Effector memory CD4-positive, alpha-beta T cell (primary cell): ENCODE results near the gene XPC.

Experiments used
- DNase-seq, 3 donors: peaks; one replicate each; pipeline ENCODE4 v3.0.0-alpha.2; 2020
- H3K27ac ChIP-seq: 2 replicates; pipeline ENCODE4 v1.7.0; 2013; ENCODE audit warnings: mild to moderate bottlenecking, low read length, moderate library complexity; ENCODE audit not compliant: insufficient read depth, poor library complexity, severe bottlenecking
- H3K27me3 ChIP-seq: replicated peaks from 2 replicates; pipeline ENCODE4 v1.7.0; 2013; ENCODE audit warnings: mild to moderate bottlenecking, low read length; ENCODE audit not compliant: insufficient read depth, control insufficient read depth, poor library complexity, severe bottlenecking
- H3K36me3 ChIP-seq: 2 replicates; pipeline ENCODE4 v1.7.0; 2013; ENCODE audit warnings: mild to moderate bottlenecking, low read length, moderate library complexity; ENCODE audit not compliant: control insufficient read depth, insufficient read depth
- H3K4me1 ChIP-seq: 2 replicates; pipeline ENCODE4 v1.7.0; 2013; ENCODE audit warnings: low read length, mild to moderate bottlenecking; ENCODE audit not compliant: control insufficient read depth, insufficient read depth, poor library complexity, severe bottlenecking
- H3K4me3 ChIP-seq: 2 replicates; pipeline ENCODE4 v1.7.0; 2013; ENCODE audit warnings: low read length, low read depth, mild to moderate bottlenecking; ENCODE audit not compliant: insufficient read depth, poor library complexity, severe bottlenecking
- H3K9me3 ChIP-seq: 2 replicates; pipeline ENCODE4 v1.7.0; 2013; ENCODE audit warnings: mild to moderate bottlenecking, low read length, moderate library complexity; ENCODE audit not compliant: control insufficient read depth

Gene XPC

GRCh38 chr3:14137004-14137403 lies 41.4 kb downstream of the XPC start:
- Histone ChIP-seq H3K27me3 (no peaks in the 10 kb centered on the region), H3K4me1 (peaks cover 16% of the 10 kb centered on the region), H3K27ac (no peak overlapping the region), H3K4me3 (no peak overlapping the region), H3K9me3 (no peaks in the 10 kb centered on the region), H3K36me3 (peaks cover 78% of the 10 kb centered on the region)
- no peak for DNase-seq

- H3K27me3 ChIP-seq, result no peaks in the 10 kb centered on the region
- H3K27ac ChIP-seq, result no peak overlapping the region
- peaks cover 2% of the 10 kb centered on the region for H3K4me1 ChIP-seq
- H3K9me3 ChIP-seq, result no peaks in the 10 kb centered on the region
- peaks cover 88% of the 10 kb centered on the region for H3K36me3 ChIP-seq
- H3K4me3 ChIP-seq, result no peak overlapping the region
- no peak for DNase-seq
These were observed 42.8 kb downstream of the XPC start for GRCh38 chr3:14135581-14135980.

- Histone ChIP-seq H3K36me3 (peaks cover 96% of the 10 kb centered on the region), H3K9me3 (no peaks in the 10 kb centered on the region), H3K27me3 (no peaks in the 10 kb centered on the region), H3K27ac (no peak overlapping the region), H3K4me3 (no peak overlapping the region), H3K4me1 (no peaks in the 10 kb centered on the region)
- DNase-seq, result no peak
These were observed 44.1 kb downstream of the XPC start for GRCh38 chr3:14134291-14134690.

- Histone ChIP-seq H3K4me1 (no peaks in the 10 kb centered on the region), H3K36me3 (peaks cover 95% of the 10 kb centered on the region), H3K9me3 (no peaks in the 10 kb centered on the region), H3K27me3 (no peaks in the 10 kb centered on the region), H3K27ac (no peak overlapping the region), H3K4me3 (no peak overlapping the region)
- no peak for DNase-seq
These were observed 44.5 kb downstream of the XPC start for GRCh38 chr3:14133876-14134275.

- Histone ChIP-seq H3K4me1 (no peaks in the 10 kb centered on the region), H3K27ac (no peak overlapping the region), H3K27me3 (no peaks in the 10 kb centered on the region), H3K9me3 (no peaks in the 10 kb centered on the region), H3K4me3 (no peak overlapping the region), H3K36me3 (peaks cover 96% of the 10 kb centered on the region)
- DNase-seq, result no peak
These were observed 45.1 kb downstream of the XPC start for GRCh38 chr3:14133188-14133800.

- Histone ChIP-seq H3K27me3 (no peaks in the 10 kb centered on the region), H3K4me3 (no peak overlapping the region), H3K4me1 (no peaks in the 10 kb centered on the region), H3K36me3 (peaks cover 96% of the 10 kb centered on the region), H3K27ac (no peak overlapping the region), H3K9me3 (no peaks in the 10 kb centered on the region)
- no peak for DNase-seq
These were observed 45.7 kb downstream of the XPC start for GRCh38 chr3:14132689-14133088.

- no peaks in the 10 kb centered on the region for H3K9me3 ChIP-seq
- no peak overlapping the region for H3K27ac ChIP-seq
- peaks cover 2% of the 10 kb centered on the region for H3K4me1 ChIP-seq
- peaks cover 93% of the 10 kb centered on the region for H3K36me3 ChIP-seq
- no peaks in the 10 kb centered on the region for H3K27me3 ChIP-seq
- no peak overlapping the region for H3K4me3 ChIP-seq
- DNase-seq, result no peak
These were observed 46.3 kb downstream of the XPC start for GRCh38 chr3:14132120-14132519.

- H3K9me3 ChIP-seq, result no peaks in the 10 kb centered on the region
- DNase-seq, result no peak
- no peaks in the 10 kb centered on the region for H3K27me3 ChIP-seq
- no peak overlapping the region for H3K4me3 ChIP-seq
- peaks cover 85% of the 10 kb centered on the region for H3K36me3 ChIP-seq
- H3K4me1 ChIP-seq, result peaks cover 12% of the 10 kb centered on the region
- H3K27ac ChIP-seq, result no peak overlapping the region
These were observed 47.3 kb downstream of the XPC start for GRCh38 chr3:14131134-14131533.

GRCh38 chr3:14130707-14131106 lies 47.7 kb downstream of the XPC start:
- Histone ChIP-seq H3K27ac (no peak overlapping the region), H3K4me3 (no peak overlapping the region), H3K27me3 (no peaks in the 10 kb centered on the region), H3K4me1 (peaks cover 16% of the 10 kb centered on the region), H3K9me3 (no peaks in the 10 kb centered on the region), H3K36me3 (peaks cover 81% of the 10 kb centered on the region)
- no peak for DNase-seq

- no peak for DNase-seq
- H3K27ac ChIP-seq, result no peak overlapping the region
- peaks cover 76% of the 10 kb centered on the region for H3K36me3 ChIP-seq
- no peaks in the 10 kb centered on the region for H3K9me3 ChIP-seq
- H3K27me3 ChIP-seq, result no peaks in the 10 kb centered on the region
- no peak overlapping the region for H3K4me3 ChIP-seq
- peaks cover 21% of the 10 kb centered on the region for H3K4me1 ChIP-seq
These were observed 48.2 kb downstream of the XPC start for GRCh38 chr3:14130230-14130629.
